ENCODE results near the gene KIAA0513.
"Not testable (repeated sequence)": the region's sequence is repeated elsewhere in the genome, so short reads cannot be mapped to it uniquely, and the experiment has no call there.

The KIAA0513 gene

GRCh38 chr16:85031451-85031850 lies 3.9 kb downstream of the KIAA0513 start:
- no peak for DNase-seq

- not testable (repeated sequence) for DNase-seq
Measured at GRCh38 chr16:85032187-85032586, 4.6 kb downstream of the KIAA0513 start.

DNA sequence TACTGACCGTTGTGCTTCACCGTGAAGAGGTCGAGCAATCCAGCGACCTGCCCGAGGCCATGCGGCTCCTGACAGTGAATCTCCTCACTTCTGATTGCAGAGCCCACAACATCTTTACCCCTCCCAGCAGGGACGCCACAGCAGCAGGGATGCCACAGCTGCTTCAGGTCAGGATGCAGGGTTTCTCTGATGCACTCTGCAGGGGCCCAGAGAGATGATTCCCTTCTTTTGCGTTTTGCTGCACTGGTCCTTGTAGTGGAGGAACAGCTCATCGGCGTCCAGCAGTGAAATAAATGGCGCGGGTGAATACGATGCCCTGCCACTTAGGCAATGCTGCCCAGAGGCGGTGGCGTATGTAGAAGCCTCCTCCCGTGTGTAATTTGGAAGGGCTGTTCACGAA lies 5.6 kb downstream of the KIAA0513 start:
- DNase-seq = no peak

GRCh38 chr16:85034591-85035433 lies 7.2 kb downstream of the KIAA0513 start:
- no peak for DNase-seq

- DNase-seq = no peak
Measured at GRCh38 chr16:85036236-85037049, 8.8 kb downstream of the KIAA0513 start.

GRCh38 chr16:85037050-85037410 lies 9.4 kb downstream of the KIAA0513 start:
- no peak for DNase-seq

DNA sequence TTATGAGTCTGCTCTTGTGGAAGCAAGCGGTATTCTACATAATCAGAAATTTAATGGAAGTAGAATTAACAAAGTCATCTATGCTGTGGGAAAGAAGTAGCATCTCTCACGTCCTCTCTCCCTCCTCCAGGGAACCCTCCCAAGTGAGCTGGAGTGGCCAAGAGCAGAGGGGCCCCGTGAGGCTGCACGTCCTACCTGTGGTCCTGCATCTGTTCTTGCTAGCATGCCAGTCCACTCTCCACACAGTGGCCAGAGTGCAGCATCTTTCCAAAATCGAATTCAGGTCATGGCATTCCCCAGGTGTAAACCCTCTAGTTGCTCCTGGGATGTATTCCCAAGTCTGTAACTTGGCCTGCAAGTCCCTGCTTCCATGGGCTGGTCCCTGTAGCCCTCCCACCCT lies 10.1 kb downstream of the KIAA0513 start:
- DNase-seq = no peak

DNA sequence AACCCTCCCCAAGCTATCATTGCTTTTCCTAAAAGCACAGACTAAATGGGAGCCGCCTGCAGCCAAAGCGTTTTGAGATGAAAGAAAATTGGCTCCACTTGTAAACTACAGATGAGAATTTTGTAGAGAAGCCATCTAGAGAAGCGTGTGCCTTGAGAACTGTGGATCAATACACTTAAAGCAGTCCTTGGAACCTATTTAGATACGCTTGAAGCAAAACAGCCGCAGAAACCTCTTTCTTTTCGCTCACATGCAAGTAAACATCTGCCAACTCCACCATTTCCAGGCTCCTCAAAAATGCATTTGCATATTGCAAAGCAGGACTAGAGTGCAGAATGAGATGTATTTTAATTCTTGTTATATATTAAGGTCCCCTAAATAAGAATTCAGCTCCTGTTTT lies 13.1 kb downstream of the KIAA0513 start:
- no peak for DNase-seq

- no peak for DNase-seq
Measured at GRCh38 chr16:85041219-85042166, 13.9 kb downstream of the KIAA0513 start.

DNA sequence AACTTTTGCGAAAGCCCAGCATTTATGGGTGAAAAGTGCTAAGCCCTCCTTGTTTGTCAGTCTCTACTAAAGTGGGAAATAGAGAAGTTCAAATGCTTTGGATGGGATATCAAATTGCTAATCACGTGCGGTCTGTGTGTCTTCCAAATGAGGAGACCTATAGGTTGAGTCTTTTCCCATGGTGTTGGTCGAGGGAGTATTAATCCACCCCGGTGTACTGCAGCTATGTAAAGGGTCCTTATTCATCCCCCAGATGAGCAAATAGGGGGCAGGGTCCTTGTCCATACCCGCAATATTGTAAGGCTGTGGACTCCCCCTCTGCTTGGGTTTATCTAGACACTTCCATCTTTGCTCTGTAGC lies 14.6 kb downstream of the KIAA0513 start:
- no peak for DNase-seq

DNA sequence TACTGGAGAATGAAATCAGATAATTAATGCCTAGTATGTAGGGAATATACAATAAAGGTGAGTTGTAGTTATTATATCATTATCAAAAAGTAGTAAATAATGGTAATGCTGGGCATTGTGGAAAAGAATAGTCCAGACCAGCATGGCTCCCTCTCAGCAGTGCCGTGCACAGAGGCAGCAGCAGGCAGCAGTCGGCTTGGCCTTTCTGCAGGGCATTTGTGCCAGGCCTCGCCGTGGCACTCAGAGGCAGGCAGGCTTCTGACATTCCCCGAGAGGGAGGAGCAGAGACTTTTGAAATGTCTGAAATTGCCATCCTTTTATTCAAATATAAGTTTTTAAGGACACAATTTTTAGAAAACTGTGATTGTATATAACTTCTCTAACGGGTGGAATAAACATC lies 15.0 kb downstream of the KIAA0513 start:
- DNase-seq = no peak

- DNase-seq = no peak
Measured at GRCh38 chr16:85045077-85045476, 17.5 kb downstream of the KIAA0513 start.

GRCh38 chr16:85045641-85046471 lies 18.3 kb downstream of the KIAA0513 start:
- DNase-seq = no peak

- no peak for DNase-seq
Measured at GRCh38 chr16:85046472-85046916, 18.9 kb downstream of the KIAA0513 start.

GRCh38 chr16:85046931-85047866 lies 19.6 kb downstream of the KIAA0513 start:
- no peak for DNase-seq

GRCh38 chr16:85047867-85048455 lies 20.4 kb downstream of the KIAA0513 start:
- no peak for DNase-seq

DNA sequence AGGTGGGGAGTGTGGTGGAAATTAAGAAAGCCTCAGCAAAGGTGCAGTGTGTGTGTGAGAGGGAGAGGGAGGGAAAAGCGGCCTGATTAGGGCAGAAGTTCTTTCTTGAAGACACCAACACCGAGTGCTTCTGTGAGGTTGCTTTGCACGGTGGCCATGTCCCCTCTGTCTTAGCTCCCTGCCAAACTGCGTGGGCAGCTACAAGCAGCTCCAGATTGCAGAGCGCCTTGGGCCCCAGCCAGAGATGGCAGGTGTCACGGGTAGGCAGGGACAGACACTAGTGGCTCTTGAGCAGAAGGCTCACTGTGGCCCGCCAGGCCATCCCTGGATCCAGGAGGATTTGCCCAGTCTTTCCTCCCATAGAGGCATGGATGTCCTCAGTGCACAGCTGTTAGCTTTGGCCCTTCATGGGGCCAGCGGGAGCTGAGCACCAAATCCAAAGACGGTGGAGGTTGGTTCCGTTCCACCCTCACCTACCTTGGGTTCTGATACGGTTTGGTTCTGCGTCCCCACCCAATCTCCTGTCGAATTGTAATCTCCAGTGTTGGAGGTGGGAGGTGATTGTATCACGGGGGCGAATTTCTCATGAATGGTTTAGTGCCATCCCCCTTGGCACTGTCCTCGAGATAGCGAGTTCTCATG lies 21.4 kb downstream of the KIAA0513 start:
- no peak for DNase-seq

- no peak for DNase-seq
Measured at GRCh38 chr16:85049706-85050305, 22.2 kb downstream of the KIAA0513 start.

DNA sequence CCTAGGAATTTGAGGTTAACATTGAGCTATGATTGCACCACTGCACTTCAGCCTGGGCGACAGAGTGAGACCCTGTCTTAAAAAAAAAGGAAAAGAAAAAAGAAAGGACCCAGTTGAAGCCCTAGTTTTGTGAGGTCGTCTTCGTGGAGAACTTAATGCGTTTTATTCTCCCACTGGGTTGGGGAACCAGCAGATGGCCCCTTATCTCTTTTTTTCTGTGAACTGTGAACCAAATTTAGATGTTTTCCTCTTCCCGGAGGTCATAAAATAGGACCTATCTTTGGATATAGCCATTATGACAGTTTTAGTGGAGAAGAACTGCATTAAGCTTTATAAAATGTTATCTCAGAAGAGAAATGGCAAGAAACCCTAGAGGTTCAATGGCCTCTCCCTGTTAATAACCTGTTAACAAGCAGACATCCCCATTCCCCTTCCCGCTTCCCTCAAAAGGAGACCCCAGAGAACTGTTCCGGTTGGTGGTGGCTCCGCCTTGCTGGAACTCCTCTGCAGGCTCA lies 23.5 kb downstream of the KIAA0513 start:
- DNase-seq = no peak

Measured in NCI-H446 treated with DMSO at 0.1 percent for 48 hours (cell line).